ENCODE results near the gene GPRIN3. TPM values are rescaled to one million over a fixed set of nuclear protein-coding genes. Genes with fewer than 3 reads are reported as not detected.

Gene GPRIN3
- total RNA-seq, 1 experiment from 2014 or later = 0.48 TPM

GRCh38 chr4:89193843-89194242 is 113.8 kb downstream of the GPRIN3 start:
- Histone ChIP-seq H4K20me1 (ENCODE audit: control insufficient read depth, insufficient read depth, insufficient read length) (no peaks in the 10 kb centered on the region), H3K56ac (ENCODE audit: insufficient read length, low read depth, low read length) (no peak overlapping the region), H3K4ac (ENCODE audit: low read depth, low read length) (no peak overlapping the region), H2AK5ac (ENCODE audit: insufficient read length, low read length) (no peak overlapping the region), H4K8ac (replicated peaks; ENCODE audit: insufficient read length, low read depth, low read length) (no peak overlapping the region), H2BK120ac (ENCODE audit: low read depth, low read length, poor library complexity, severe bottlenecking) (no peak overlapping the region), H3K4me1 (ENCODE audit: insufficient read depth, low read length) (no peaks in the 10 kb centered on the region), H3K4me2 (ENCODE audit: insufficient read depth, insufficient read length, low read length) (no peak overlapping the region), H3K27ac (ENCODE audit: insufficient read length, low read depth, low read length) (no peak overlapping the region), H3K9ac (ENCODE audit: extremely low read depth, insufficient read length, low read length) (no peak overlapping the region), H2BK5ac (ENCODE audit: insufficient read length, low read length) (no peak overlapping the region), H3T11ph (ENCODE audit: low read length) (no peak overlapping the region), H3K9me3 (ENCODE audit: control insufficient read depth, low read depth, low read length) (no peaks in the 10 kb centered on the region), H2BK20ac (ENCODE audit: low read depth, low read length, poor library complexity, severe bottlenecking) (no peak overlapping the region), H3K23me2 (ENCODE audit: insufficient read length, low read depth, low read length, poor library complexity, severe bottlenecking) (no peaks in the 10 kb centered on the region), H3K79me1 (ENCODE audit: insufficient read depth, low read depth, low read length, poor library complexity, severe bottlenecking) (no peaks in the 10 kb centered on the region), H3K18ac (ENCODE audit: insufficient read length, low read depth, low read length) (no peak overlapping the region), H4K91ac (ENCODE audit: insufficient read length, low read depth, low read length) (no peak overlapping the region), H2BK12ac (ENCODE audit: insufficient read length, low read depth, low read length) (no peak overlapping the region), H2AFZ (ENCODE audit: low read length) (no peak overlapping the region), H3K23ac (ENCODE audit: insufficient read length, low read depth, low read length) (no peak overlapping the region), H2BK15ac (ENCODE audit: low read depth, low read length) (no peak overlapping the region), H3K79me2 (ENCODE audit: insufficient read depth, low read length) (no peaks in the 10 kb centered on the region), H3K14ac (ENCODE audit: insufficient read depth, low read length) (no peak overlapping the region), H4K5ac (ENCODE audit: insufficient read length, low read depth, low read length) (no peak overlapping the region), H3K27me3 (ENCODE audit: insufficient read depth, low read length) (no peaks in the 10 kb centered on the region)
- no peak for TF ChIP-seq CTCF (conservative IDR thresholded peaks at IDR 0.05)
- H3K36me3 Mint-ChIP-seq (ENCODE audit: insufficient read depth in 1 of 3, low read depth in 3 of 3) = no peaks in the 10 kb centered on the region
- H3K27ac Mint-ChIP-seq = no peak overlapping the region
- no peak for DNase-seq
- peaks cover 23 to 24% of the 10 kb centered on the region in 2 experiments for H3K4me1 Mint-ChIP-seq
- no peaks in the 10 kb centered on the region; the same call in 1 of the 2 replicates for H3K27me3 Mint-ChIP-seq (ENCODE audit: low read depth)
- H3K4me3 Mint-ChIP-seq = no peak overlapping the region
- no peaks in the 10 kb centered on the region; a peak in 1 of 5 replicates for H3K9me3 Mint-ChIP-seq
- no CpG with 5 or more reads among the region's 3 CpGs for WGBS (ENCODE audit: extremely low coverage, insufficient read length, low lambda C conversion rate)

Other genes with a start within 250 kb of the GPRIN3 start
- gene TIGD2, start 196.3 kb downstream of the GPRIN3 start, total RNA-seq (2021) = 10.1 and 10.4 TPM in 2 replicates

All from H9 (cell line).